ENCODE results near the gene MMP14. TPM values are rescaled to one million over a fixed set of nuclear protein-coding genes. Genes with fewer than 3 reads are reported as not detected.

MMP14 gene
- total RNA-seq, 2 donors from 2014 or later: 59.1 to 82.8 TPM

GRCh38 chr14:22887990-22888378, 51.6 kb downstream of the MMP14 start:
- no peak for DNase-seq
- Histone ChIP-seq H3K9ac (ENCODE audit: low read depth in 2 of 2, low read length in 2 of 2) (peak overlapping the region; percentile 47 to 74), H3K9me3 (no peaks in the 10 kb centered on the region), H3K4me1 (peaks cover 3% of the 10 kb centered on the region), H3K4me3 (peak overlapping the region; percentile 53), H3K27ac (peak overlapping the region; percentile 82), H3K27me3 (no peaks in the 10 kb centered on the region), H3K36me3 (no peaks in the 10 kb centered on the region)
- intact Hi-C loops (cut with DNase I): no loop called here
- no peak for TF ChIP-seq CTCF (IDR thresholded peaks at IDR 0.05)

- Histone ChIP-seq H3K27ac (peak overlapping the region; percentile 82), H3K27me3 (no peaks in the 10 kb centered on the region)
Measured at GRCh38 chr14:22888662-22889061, 52.3 kb downstream of the MMP14 start.

GRCh38 chr14:22890416-22890815, 54.0 kb downstream of the MMP14 start:
- Histone ChIP-seq H3K4me3 (no peak overlapping the region), H3K9ac (ENCODE audit: low read depth in 2 of 2, low read length in 2 of 2) (no peak overlapping the region), H3K27ac (no peak overlapping the region), H3K9me3 (no peaks in the 10 kb centered on the region), H3K36me3 (no peaks in the 10 kb centered on the region), H3K27me3 (no peaks in the 10 kb centered on the region), H3K4me1 (peaks cover 3% of the 10 kb centered on the region)
- TF ChIP-seq CTCF (IDR thresholded peaks at IDR 0.05): no peak
- DNase-seq: no peak
- intact Hi-C loops (cut with DNase I): no loop called here

More at GRCh38 chr14:22888662-22889061, 52.3 kb downstream of the MMP14 start:
- DNase-seq: no peak
- Histone ChIP-seq H3K4me3 (no peak overlapping the region), H3K9me3 (no peaks in the 10 kb centered on the region), H3K4me1 (peaks cover 3% of the 10 kb centered on the region), H3K36me3 (no peaks in the 10 kb centered on the region), H3K9ac (ENCODE audit: low read depth in 2 of 2, low read length in 2 of 2) (no peak overlapping the region)
- TF ChIP-seq CTCF (IDR thresholded peaks at IDR 0.05): no peak
- intact Hi-C loops (cut with DNase I): no loop called here

GRCh38 chr14:22892488-22892887, 56.1 kb downstream of the MMP14 start:
- H3K27ac ChIP-seq: no peak overlapping the region
- peaks cover 3% of the 10 kb centered on the region for H3K4me1 ChIP-seq
- no peak for TF ChIP-seq CTCF (IDR thresholded peaks at IDR 0.05)
- H3K36me3 ChIP-seq: no peaks in the 10 kb centered on the region
- no peaks in the 10 kb centered on the region for H3K27me3 ChIP-seq
- intact Hi-C loops (cut with DNase I): no loop called here
- no peak overlapping the region for H3K9ac ChIP-seq (ENCODE audit: low read depth in 2 of 2, low read length in 2 of 2)
- H3K4me3 ChIP-seq: no peak overlapping the region
- no peaks in the 10 kb centered on the region for H3K9me3 ChIP-seq
- DNase-seq: no peak

GRCh38 chr14:22893706-22894105, 57.3 kb downstream of the MMP14 start:
- no peaks in the 10 kb centered on the region for H3K27me3 ChIP-seq
- no peaks in the 10 kb centered on the region for H3K4me1 ChIP-seq
- TF ChIP-seq CTCF (IDR thresholded peaks at IDR 0.05): no peak
- H3K9me3 ChIP-seq: no peaks in the 10 kb centered on the region
- H3K36me3 ChIP-seq: no peaks in the 10 kb centered on the region
- intact Hi-C loops (cut with DNase I): no loop called here
- DNase-seq: no peak
- no peak overlapping the region for H3K27ac ChIP-seq
- H3K9ac ChIP-seq (ENCODE audit: low read depth in 2 of 2, low read length in 2 of 2): no peak overlapping the region
- H3K4me3 ChIP-seq: no peak overlapping the region

- H3K4me1 ChIP-seq: no peaks in the 10 kb centered on the region
- TF ChIP-seq CTCF (IDR thresholded peaks at IDR 0.05): no peak
- H3K4me3 ChIP-seq: no peak overlapping the region
- no peaks in the 10 kb centered on the region for H3K27me3 ChIP-seq
- H3K9ac ChIP-seq (ENCODE audit: low read depth in 2 of 2, low read length in 2 of 2): no peak overlapping the region
- DNase-seq: no peak
- H3K36me3 ChIP-seq: no peaks in the 10 kb centered on the region
- no peaks in the 10 kb centered on the region for H3K9me3 ChIP-seq
- intact Hi-C loops (cut with DNase I): no loop called here
- no peak overlapping the region for H3K27ac ChIP-seq
Measured at GRCh38 chr14:22895402-22895801, 59.0 kb downstream of the MMP14 start.

Measured in colonic mucosa (tissue), 4 donors.